Hepatocyte (in vitro differentiated cells): ENCODE data around the gene MN1. TPM values are rescaled to one million over a fixed set of nuclear protein-coding genes. Genes with fewer than 3 reads are reported as not detected.

ENCODE experiments used
- DNase-seq: peaks from one replicate; pipeline ENCODE4 v3.0.0-alpha.2; 2016; ENCODE audit warnings: low spot score
- H2AFZ ChIP-seq: fragments of 200-600 bp; sonication (generic); 2 replicates; pipeline ENCODE4 v1.6.0; 2016; ENCODE audit warnings: antibody characterized with exemption, mild to moderate bottlenecking
- H3K27ac ChIP-seq: fragments of 200-600 bp; sonication (generic); 2 replicates; pipeline ENCODE4 v1.5.1; 2016; ENCODE audit warnings: mild to moderate bottlenecking
- H3K27me3 ChIP-seq: fragments of 200-600 bp; sonication (generic); 2 replicates; pipeline ENCODE4 v1.6.1; 2016
- H3K36me3 ChIP-seq: fragments of 200-600 bp; sonication (generic); replicated peaks from 2 replicates; pipeline ENCODE4 v1.5.1; 2016; ENCODE audit warnings: low read depth; ENCODE audit not compliant: insufficient read depth
- H3K4me1 ChIP-seq: fragments of 200-600 bp; sonication (generic); 2 replicates; pipeline ENCODE4 v1.5.1; 2016; ENCODE audit warnings: mild to moderate bottlenecking, moderate library complexity; ENCODE audit not compliant: insufficient read depth
- H3K4me2 ChIP-seq: fragments of 200-600 bp; sonication (generic); 2 replicates; pipeline ENCODE4 v1.6.0; 2016
- H3K4me3 ChIP-seq: fragments of 200-600 bp; sonication (generic); 2 replicates; pipeline ENCODE4 v1.5.1; 2016; ENCODE audit warnings: mild to moderate bottlenecking
- H3K79me2 ChIP-seq: fragments of 200-600 bp; sonication (generic); 2 replicates; pipeline ENCODE4 v1.6.0; 2017; ENCODE audit warnings: mild to moderate bottlenecking
- H3K9me2 ChIP-seq: fragments of 200-600 bp; sonication (generic); replicated peaks from 2 replicates; pipeline ENCODE4 v1.6.0; 2017; ENCODE audit warnings: mild to moderate bottlenecking; ENCODE audit not compliant: insufficient read depth
- H3K9me3 ChIP-seq: fragments of 200-600 bp; sonication (generic); 2 replicates; pipeline ENCODE4 v1.5.1; 2016; ENCODE audit warnings: low read depth, mild to moderate bottlenecking
- H4K20me1 ChIP-seq: fragments of 200-600 bp; sonication (generic); 2 replicates; pipeline ENCODE4 v1.6.0; 2016; ENCODE audit warnings: mild to moderate bottlenecking; ENCODE audit not compliant: insufficient read depth, poor library complexity, severe bottlenecking
- CTCF ChIP-seq: fragments of 200-600 bp; sonication (generic); IDR thresholded peaks from 2 replicates; pipeline ENCODE4 v1.5.1; 2016; ENCODE audit warnings: antibody characterized with exemption, mild to moderate bottlenecking; ENCODE audit not compliant: poor library complexity
- EZH2 ChIP-seq: fragments of 200-600 bp; sonication (generic); IDR thresholded peaks from 2 replicates; pipeline ENCODE4 v1.6.1; 2016; ENCODE audit warnings: antibody characterized with exemption, mild to moderate bottlenecking, borderline replicate concordance
- EZH2phosphoT487 ChIP-seq: fragments of 200-600 bp; sonication (generic); IDR thresholded peaks from one replicate; pipeline ENCODE4 v1.6.1; 2018; ENCODE audit warnings: antibody characterized with exemption, mild to moderate bottlenecking, low read depth, moderate library complexity; ENCODE audit not compliant: unreplicated experiment, severe bottlenecking
- WGBS: methylation state at CpG from one replicate; pipeline ENCODE4 v1.1.6; 2016; ENCODE audit warnings: low lambda C conversion rate; ENCODE audit errors: missing lambda C conversion rate; 5-methylcytosine and 5-hydroxymethylcytosine counted together
- polyA plus RNA-seq: library from polyadenylated mRNA; unstranded; fragments of >200 nt; fragmentation: Nextera tagmentation; extraction: Ambion mirVana; gene quantifications from 2 replicates; pipeline ENCODE4 v1.2.1, GENCODE V29; 2016
- total RNA-seq: library from RNA; depleted of rRNA; stranded (reverse); fragments of >200 nt; gene quantifications from 2 replicates; pipeline ENCODE4 v1.2.3, GENCODE V29; 2014

Gene MN1
- total and polyA plus RNA-seq, 2 experiments from 2014 or later = 2.3 to 4.4 TPM

GRCh38 chr22:27754247-27754887 is 47.2 kb downstream of the MN1 start:
- no peaks in the 10 kb centered on the region for H3K27me3 ChIP-seq
- H4K20me1 ChIP-seq = no peaks in the 10 kb centered on the region
- peaks cover 14% of the 10 kb centered on the region for H3K4me1 ChIP-seq
- H2AFZ ChIP-seq = no peak overlapping the region
- no peaks in the 10 kb centered on the region for H3K9me3 ChIP-seq
- H3K27ac ChIP-seq = no peak overlapping the region
- H3K36me3 ChIP-seq = no peaks in the 10 kb centered on the region
- no peak for DNase-seq
- no peak overlapping the region for H3K4me3 ChIP-seq
- no peaks in the 10 kb centered on the region for H3K9me2 ChIP-seq
- WGBS = 94% methylated on average over 19 of the region's 19 CpGs
- H3K79me2 ChIP-seq = no peaks in the 10 kb centered on the region
- TF ChIP-seq EZH2 (no peak), CTCF (no peak), EZH2phosphoT487 (no peak)
- H3K4me2 ChIP-seq = no peak overlapping the region

- no peak overlapping the region for H3K4me2 ChIP-seq
- H3K27ac ChIP-seq = no peak overlapping the region
Observed at GRCh38 chr22:27752771-27753170, 48.8 kb downstream of the MN1 start.

GRCh38 chr22:27752141-27752540 is 49.4 kb downstream of the MN1 start:
- 87% methylated on average over 5 of the region's 5 CpGs for WGBS
- no peaks in the 10 kb centered on the region for H3K79me2 ChIP-seq
- no peak for DNase-seq
- no peaks in the 10 kb centered on the region for H3K9me2 ChIP-seq
- H3K9me3 ChIP-seq = no peaks in the 10 kb centered on the region
- no peak overlapping the region for H3K27ac ChIP-seq
- H3K4me2 ChIP-seq = no peak overlapping the region
- H4K20me1 ChIP-seq = no peaks in the 10 kb centered on the region
- no peak overlapping the region for H2AFZ ChIP-seq
- TF ChIP-seq EZH2 (no peak), EZH2phosphoT487 (no peak), CTCF (no peak)
- H3K4me1 ChIP-seq = peaks cover 24% of the 10 kb centered on the region
- no peaks in the 10 kb centered on the region for H3K27me3 ChIP-seq
- no peak overlapping the region for H3K4me3 ChIP-seq
- no peaks in the 10 kb centered on the region for H3K36me3 ChIP-seq

More at GRCh38 chr22:27752771-27753170, 48.8 kb downstream of the MN1 start:
- TF ChIP-seq EZH2 (no peak), EZH2phosphoT487 (no peak), CTCF (no peak)
- no peaks in the 10 kb centered on the region for H4K20me1 ChIP-seq
- no peak overlapping the region for H3K4me3 ChIP-seq
- H3K27me3 ChIP-seq = no peaks in the 10 kb centered on the region
- 73% methylated on average over 4 of the region's 4 CpGs for WGBS
- no peaks in the 10 kb centered on the region for H3K9me3 ChIP-seq
- DNase-seq = peak; percentile 34
- no peaks in the 10 kb centered on the region for H3K79me2 ChIP-seq
- peaks cover 24% of the 10 kb centered on the region for H3K4me1 ChIP-seq
- no peaks in the 10 kb centered on the region for H3K9me2 ChIP-seq
- H2AFZ ChIP-seq = no peak overlapping the region
- no peaks in the 10 kb centered on the region for H3K36me3 ChIP-seq
